Natural killer cell treated with Interleukin-12 subunit alpha and Interleukin-12 subunit beta and Interleukin-15 and Interleukin-18, amount 100 ng/mL, for 72 hours (primary cell): ENCODE data around the gene BICD1. TPM values are rescaled to one million over a fixed set of nuclear protein-coding genes. Genes with fewer than 3 reads are reported as not detected.

Experiments used
- ATAC-seq, 2 donors: fragments of 150-1000 bp; cut with Tn5 transposase in 1 of 2; sonication (Bioruptor Pico), chemical (Tn5 transposase) in 1 of 2; 2 replicates each; pipeline ENCODE4 v1.10.0; 2021
- DNase-seq: peaks from one replicate; pipeline ENCODE4 v3.0.0; 2022; ENCODE audit warnings: low spot score
- H3K27ac Mint-ChIP-seq, 2 donors: 1 replicate in 1 of 2; 2 replicates in 1 of 2; pipeline ENCODE4 v1.8.0; 2022; ENCODE audit warnings: mixed read lengths in 2 of 2, mild to moderate bottlenecking in 1 of 2, moderate library complexity in 1 of 2
- H3K27me3 Mint-ChIP-seq, 2 donors: 1 replicate in 1 of 2; 2 replicates in 1 of 2; pipeline ENCODE4 v1.8.0; 2022; ENCODE audit warnings: mixed read lengths in 2 of 2
- H3K36me3 Mint-ChIP-seq: one replicate; pipeline ENCODE4 v1.8.0; 2022; ENCODE audit warnings: mixed read lengths
- H3K4me1 Mint-ChIP-seq, 2 donors: 1 replicate in 1 of 2; 2 replicates in 1 of 2; pipeline ENCODE4 v1.8.0; 2022; ENCODE audit warnings: low read depth in 2 of 2, mixed read lengths in 2 of 2, mild to moderate bottlenecking in 1 of 2
- H3K4me3 Mint-ChIP-seq: one replicate; pipeline ENCODE4 v1.8.0; 2022; ENCODE audit warnings: mixed read lengths
- H3K9me3 Mint-ChIP-seq: 2 replicates; pipeline ENCODE4 v1.8.0; 2022; ENCODE audit warnings: mixed read lengths
- total RNA-seq, 2 donors: library from RNA; stranded (reverse); gene quantifications; one replicate each; pipeline ENCODE4 v1.2.3, GENCODE V29; 2022

BICD1 gene
- total RNA-seq, 2 donors from 2014 or later, result 16.6 to 34.4 TPM

DNA sequence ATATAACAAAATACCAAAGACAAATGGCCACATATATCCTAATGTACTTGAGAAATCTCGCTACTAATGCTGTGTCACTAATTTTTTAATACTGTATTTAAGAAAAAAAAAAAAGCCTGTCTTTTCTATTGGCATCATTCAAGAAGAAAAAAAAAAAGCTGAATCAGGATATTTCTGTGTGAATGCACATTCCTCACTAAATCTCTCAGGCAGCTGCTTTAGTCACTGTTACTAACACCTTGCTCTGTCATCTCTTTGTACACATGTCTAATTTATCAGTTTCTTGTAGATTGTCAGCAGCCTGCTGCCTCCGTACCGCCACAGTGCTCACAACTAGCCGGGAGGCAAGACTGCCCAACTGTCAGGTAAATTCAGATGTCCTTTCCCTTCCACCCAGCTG, 260.7 kb downstream of the BICD1 start:
- no peaks in the 10 kb centered on the region for H3K9me3 Mint-ChIP-seq
- no peaks in the 10 kb centered on the region for H3K4me1 Mint-ChIP-seq
- no peaks in the 10 kb centered on the region for H3K27me3 Mint-ChIP-seq
- ATAC-seq, result no peak
- H3K4me3 Mint-ChIP-seq, result no peak overlapping the region
- H3K27ac Mint-ChIP-seq, result no peak overlapping the region
- no peak for DNase-seq
- H3K36me3 Mint-ChIP-seq, result no peaks in the 10 kb centered on the region

DNA sequence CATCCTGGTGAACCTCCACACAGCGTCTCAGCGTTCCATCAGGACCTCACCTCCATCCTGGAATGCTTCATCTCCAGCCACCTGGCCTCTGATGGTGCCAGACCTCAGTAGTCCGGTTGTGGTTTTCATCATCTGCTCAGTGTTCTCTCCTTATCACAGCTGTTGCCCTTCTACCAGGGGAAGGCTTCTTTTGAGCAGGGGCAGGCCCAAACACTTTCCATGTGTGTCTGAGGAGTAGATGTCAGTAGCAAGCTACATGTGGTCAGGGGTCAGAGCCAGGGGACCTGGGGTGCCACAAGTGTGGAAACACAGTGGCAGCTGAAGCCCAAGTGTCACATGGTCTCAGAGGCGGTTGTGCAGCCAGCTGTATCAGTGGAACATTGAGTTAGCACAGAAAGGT, 262.6 kb downstream of the BICD1 start:
- ATAC-seq (peak in 1 of 2 donors; percentile 43), DNase-seq (no peak)
- no peaks in the 10 kb centered on the region for H3K27me3 Mint-ChIP-seq
- no peaks in the 10 kb centered on the region for H3K36me3 Mint-ChIP-seq
- no peak overlapping the region for H3K27ac Mint-ChIP-seq
- H3K4me3 Mint-ChIP-seq, result no peak overlapping the region
- H3K4me1 Mint-ChIP-seq, result no peaks in the 10 kb centered on the region
- H3K9me3 Mint-ChIP-seq, result no peaks in the 10 kb centered on the region

DNA sequence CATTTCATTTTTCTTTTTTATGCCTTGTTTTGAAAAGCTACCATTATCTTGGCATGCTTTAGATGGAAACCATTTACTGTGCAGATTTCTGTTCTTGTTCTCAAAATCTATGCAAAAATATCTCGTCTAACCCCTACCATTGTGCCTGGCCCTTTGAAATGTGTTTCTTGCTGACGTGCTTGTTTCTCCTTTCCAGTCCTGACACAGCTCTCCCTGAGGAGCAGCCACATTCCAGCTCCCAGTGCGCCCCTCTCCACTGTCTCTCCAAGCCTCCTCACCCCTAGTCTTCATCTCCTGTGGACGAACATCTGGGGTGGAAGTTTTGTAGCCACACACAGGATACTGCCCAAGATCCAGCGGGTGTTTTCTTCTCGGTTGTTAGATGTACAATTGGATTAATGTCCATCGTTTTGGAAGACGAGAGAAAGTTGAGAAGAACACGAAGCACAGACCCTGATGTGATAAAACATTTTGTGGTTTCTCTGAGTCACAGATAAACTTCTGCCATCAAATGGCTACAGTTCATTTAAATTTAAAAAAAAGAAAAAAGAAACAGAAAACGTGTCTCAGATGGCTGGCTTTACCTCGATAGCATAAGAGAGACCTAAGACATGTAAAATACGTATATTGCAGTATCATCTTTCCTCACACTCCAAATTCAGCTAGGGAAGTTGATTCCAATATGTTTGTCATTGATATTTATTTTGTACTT, 270.9 kb downstream of the BICD1 start:
- H3K4me3 Mint-ChIP-seq, result no peak overlapping the region
- H3K36me3 Mint-ChIP-seq, result no peaks in the 10 kb centered on the region
- no peak overlapping the region for H3K27ac Mint-ChIP-seq
- ATAC-seq (no peak), DNase-seq (no peak)
- H3K9me3 Mint-ChIP-seq, result no peaks in the 10 kb centered on the region
- H3K27me3 Mint-ChIP-seq, result peaks cover 0 to 5% of the 10 kb centered on the region in 2 donors
- H3K4me1 Mint-ChIP-seq, result no peaks in the 10 kb centered on the region

DNA sequence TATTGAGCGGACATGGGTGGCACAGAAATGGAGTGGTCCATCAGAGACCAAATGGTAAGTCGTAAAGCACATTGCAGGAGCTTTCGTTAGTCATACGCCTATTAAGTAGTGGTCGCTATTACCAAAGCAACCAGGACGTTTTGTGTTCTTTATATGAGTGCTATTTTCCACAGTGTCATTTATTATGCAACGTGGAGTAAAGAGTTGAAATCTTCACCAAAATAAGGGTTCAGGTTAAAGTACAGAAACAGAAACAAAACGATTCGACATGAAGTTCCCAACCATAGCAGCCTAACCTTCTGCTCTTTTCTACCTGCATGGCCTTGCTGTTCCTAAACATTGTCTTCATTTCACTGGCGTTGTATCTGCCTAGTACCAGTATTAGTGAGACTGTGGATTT, 272.6 kb downstream of the BICD1 start:
- Mint-ChIP-seq H3K27ac (no peak overlapping the region), H3K9me3 (no peaks in the 10 kb centered on the region), H3K4me1 (no peaks in the 10 kb centered on the region), H3K36me3 (no peaks in the 10 kb centered on the region), H3K4me3 (no peak overlapping the region), H3K27me3 (peaks cover 0 to 5% of the 10 kb centered on the region in 2 donors)
- ATAC-seq, result no peak
- DNase-seq, result no peak

DNA sequence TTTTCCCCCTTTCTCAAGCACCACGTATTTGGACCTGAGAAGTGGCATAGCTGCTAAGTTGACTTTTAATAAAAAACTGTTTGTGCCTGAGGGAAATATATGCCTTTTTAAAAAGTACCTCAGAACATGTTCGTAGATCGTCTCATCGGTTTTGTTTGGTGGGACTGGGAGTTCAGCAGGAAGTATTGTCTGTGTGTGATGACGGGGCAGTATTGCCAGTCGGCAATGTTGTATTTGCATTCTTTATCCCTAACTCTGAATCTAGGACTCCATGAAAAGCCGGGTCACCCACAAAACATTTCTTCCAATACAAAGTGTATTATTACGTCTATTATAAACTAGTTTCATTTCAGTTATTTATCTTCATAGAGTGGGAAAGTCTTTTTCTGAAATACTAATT, 273.0 kb downstream of the BICD1 start:
- no peak overlapping the region for H3K27ac Mint-ChIP-seq
- H3K36me3 Mint-ChIP-seq, result no peaks in the 10 kb centered on the region
- no peaks in the 10 kb centered on the region for H3K9me3 Mint-ChIP-seq
- H3K4me3 Mint-ChIP-seq, result no peak overlapping the region
- peaks cover 4 to 5% of the 10 kb centered on the region in 2 donors for H3K27me3 Mint-ChIP-seq
- no peak for DNase-seq
- no peaks in the 10 kb centered on the region for H3K4me1 Mint-ChIP-seq
- no peak for ATAC-seq

DNA sequence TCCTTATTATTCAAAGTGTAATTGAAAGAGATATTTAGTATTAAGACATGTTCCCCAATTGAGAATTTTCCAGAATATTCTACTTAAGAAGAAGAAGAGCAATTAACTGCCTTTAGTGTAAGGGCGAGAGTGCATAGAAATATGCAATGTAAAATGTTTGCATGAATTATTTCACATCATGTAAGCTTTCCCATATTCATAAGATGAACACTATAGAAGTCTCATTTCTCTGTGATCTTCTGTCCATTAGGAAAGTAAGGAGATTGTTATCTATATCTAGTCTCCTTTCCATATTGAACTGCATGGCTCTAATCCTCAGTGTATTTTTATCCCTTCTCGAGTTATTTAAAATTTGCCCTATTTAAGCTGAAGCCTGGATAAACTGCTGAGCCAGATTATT, 275.6 kb downstream of the BICD1 start:
- Mint-ChIP-seq H3K9me3 (no peaks in the 10 kb centered on the region), H3K27ac (no peak overlapping the region), H3K36me3 (no peaks in the 10 kb centered on the region), H3K27me3 (peaks cover 5 to 7% of the 10 kb centered on the region in 2 donors), H3K4me3 (no peak overlapping the region), H3K4me1 (no peaks in the 10 kb centered on the region)
- ATAC-seq (no peak), DNase-seq (no peak)

DNA sequence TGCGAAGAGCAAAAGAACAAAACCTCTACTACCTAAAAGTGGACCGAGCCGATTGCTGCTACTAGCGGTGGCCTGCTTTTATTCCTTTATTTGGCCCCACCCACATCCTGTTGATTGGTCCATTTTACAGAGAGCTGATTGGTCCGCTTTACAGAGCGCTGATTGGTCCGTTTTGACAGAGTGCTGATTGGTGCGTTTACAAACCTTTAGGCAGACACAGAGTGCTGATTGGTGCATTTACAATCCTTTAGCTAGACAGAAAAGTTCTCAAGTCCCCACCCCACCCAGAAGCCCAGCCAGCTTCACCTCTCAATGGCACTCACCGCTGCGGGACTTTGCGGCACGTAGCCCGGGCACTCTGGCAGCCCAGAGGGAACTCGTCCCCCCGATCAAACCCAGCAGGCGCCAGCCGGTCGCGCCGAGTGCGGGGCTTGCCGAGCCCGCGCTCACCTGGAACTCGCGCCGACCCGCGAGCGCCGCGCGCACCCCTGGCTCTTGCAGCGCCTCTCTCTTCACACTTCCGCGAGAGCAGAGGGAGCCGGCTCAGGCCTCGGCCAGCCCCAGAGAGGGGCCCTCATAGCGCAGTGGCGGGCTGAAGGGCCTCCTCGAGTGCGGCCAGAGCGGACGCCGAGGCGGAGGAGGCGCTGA, 284.0 kb downstream of the BICD1 start:
- peak; percentile 48 to 69 for ATAC-seq
- Mint-ChIP-seq H3K27me3 (peaks cover 2 to 6% of the 10 kb centered on the region in 2 donors), H3K4me3 (peak overlapping the region; percentile 69), H3K27ac (no peak overlapping the region), H3K4me1 (peaks cover 0 to 2% of the 10 kb centered on the region in 2 donors), H3K9me3 (no peaks in the 10 kb centered on the region), H3K36me3 (no peaks in the 10 kb centered on the region)
- DNase-seq, result no peak

DNA sequence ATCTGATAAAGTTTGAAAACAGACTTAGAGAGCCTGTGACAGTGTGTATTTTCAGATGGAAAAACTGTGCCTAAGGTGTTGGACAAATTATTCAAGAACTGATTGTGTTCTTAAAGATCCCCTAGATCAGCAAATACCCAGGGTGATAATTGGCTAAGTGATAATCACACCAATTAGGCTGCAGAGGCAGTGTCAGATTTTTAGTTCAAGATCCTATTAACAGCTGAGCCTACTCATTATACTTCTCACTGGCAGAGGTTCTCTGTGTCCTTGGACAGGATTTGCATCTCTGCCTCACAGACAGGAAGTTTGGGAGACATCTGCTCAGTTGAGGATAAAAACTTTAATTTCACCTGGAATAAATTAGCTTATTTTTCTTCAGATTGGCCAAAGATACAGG, 288.4 kb downstream of the BICD1 start:
- H3K27ac Mint-ChIP-seq, result no peak overlapping the region
- no peaks in the 10 kb centered on the region for H3K36me3 Mint-ChIP-seq
- H3K9me3 Mint-ChIP-seq, result no peaks in the 10 kb centered on the region

DNA sequence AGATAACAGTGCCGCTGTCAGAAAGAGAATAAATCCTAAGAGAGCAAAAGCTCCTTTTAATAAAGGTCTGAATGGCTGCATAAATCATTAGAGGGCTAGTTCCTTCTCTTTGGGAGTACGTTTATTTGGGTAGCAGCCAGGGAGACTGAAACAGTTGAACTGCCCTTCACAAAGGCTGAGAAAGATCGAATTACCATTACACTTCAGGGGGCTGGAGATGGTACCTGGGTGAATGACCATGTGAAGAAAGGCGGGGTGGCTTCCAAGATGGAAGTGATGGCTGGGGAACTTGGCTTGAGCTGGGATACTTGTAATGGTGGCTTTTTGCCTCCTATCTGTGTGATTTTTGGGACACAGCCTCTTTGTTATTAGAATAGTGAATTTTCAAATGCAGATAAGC, 291.0 kb downstream of the BICD1 start:
- Mint-ChIP-seq H3K4me3 (no peak overlapping the region), H3K36me3 (no peaks in the 10 kb centered on the region)

More for the DNA sequence above, 288.4 kb downstream of the BICD1 start:
- H3K4me3 Mint-ChIP-seq, result no peak overlapping the region
- DNase-seq, result no peak
- ATAC-seq, result no peak
- peaks cover 10 to 19% of the 10 kb centered on the region in 2 donors for H3K27me3 Mint-ChIP-seq
- peaks cover 0 to 5% of the 10 kb centered on the region in 2 donors for H3K4me1 Mint-ChIP-seq

DNA sequence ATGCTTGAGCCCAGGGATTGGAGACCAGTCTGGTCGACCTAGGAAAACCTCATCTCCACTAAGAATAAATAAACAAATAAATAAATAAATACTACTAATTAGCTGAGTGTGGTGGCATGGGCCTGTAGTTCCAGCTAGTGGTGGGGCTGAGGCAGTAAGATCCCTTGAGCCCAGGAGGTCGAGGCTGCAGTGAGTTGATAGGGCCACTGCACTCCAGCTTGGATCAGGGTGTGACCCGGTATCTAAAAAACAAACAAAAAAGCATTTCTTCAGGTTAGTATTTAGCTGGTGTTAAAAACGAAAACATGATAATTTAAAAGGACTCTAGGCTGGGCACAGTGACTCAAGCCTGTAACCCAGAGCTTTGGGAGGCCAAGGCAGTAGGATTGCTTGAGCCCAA, 291.5 kb downstream of the BICD1 start:
- no peak overlapping the region for H3K27ac Mint-ChIP-seq
- ATAC-seq (no peak), DNase-seq (no peak)
- no peaks in the 10 kb centered on the region for H3K9me3 Mint-ChIP-seq
- peaks cover 0 to 3% of the 10 kb centered on the region in 2 donors for H3K4me1 Mint-ChIP-seq
- H3K36me3 Mint-ChIP-seq, result no peaks in the 10 kb centered on the region
- H3K27me3 Mint-ChIP-seq, result peaks cover 18 to 33% of the 10 kb centered on the region in 2 donors
- no peak overlapping the region for H3K4me3 Mint-ChIP-seq

More for the DNA sequence above, 291.0 kb downstream of the BICD1 start:
- Mint-ChIP-seq H3K27ac (no peak overlapping the region), H3K9me3 (no peaks in the 10 kb centered on the region), H3K27me3 (peaks cover 18 to 29% of the 10 kb centered on the region in 2 donors), H3K4me1 (peaks cover 0 to 3% of the 10 kb centered on the region in 2 donors)
- no peak for DNase-seq
- ATAC-seq, result no peak

DNA sequence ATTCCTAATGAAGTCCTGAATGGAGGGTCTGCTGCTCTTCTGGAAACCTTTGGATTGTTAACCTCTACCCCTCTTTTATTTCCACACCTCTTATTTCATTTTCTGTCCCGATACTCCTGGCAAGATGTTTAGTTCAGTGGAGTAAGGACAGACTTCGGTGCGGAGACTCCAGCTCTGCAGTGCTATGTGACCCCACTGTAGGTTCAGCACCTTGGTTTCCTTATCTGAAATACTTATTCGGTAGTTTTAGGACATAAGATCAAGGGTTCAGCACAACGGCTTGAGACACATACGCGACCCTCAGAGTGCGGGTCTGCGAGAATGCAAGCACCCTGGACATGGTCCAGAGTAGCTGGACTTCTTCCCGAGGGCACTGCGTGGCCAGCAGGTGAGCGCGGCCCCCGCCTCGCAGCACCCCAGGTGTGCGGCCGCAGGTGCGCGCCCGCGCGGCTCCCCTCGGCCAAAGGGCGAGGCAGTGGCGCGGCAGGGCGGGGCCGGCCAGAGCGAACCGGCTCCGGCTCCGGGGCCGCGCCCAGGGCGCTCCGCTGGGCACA, 292.2 kb downstream of the BICD1 start:
- no peaks in the 10 kb centered on the region for H3K36me3 Mint-ChIP-seq

DNA sequence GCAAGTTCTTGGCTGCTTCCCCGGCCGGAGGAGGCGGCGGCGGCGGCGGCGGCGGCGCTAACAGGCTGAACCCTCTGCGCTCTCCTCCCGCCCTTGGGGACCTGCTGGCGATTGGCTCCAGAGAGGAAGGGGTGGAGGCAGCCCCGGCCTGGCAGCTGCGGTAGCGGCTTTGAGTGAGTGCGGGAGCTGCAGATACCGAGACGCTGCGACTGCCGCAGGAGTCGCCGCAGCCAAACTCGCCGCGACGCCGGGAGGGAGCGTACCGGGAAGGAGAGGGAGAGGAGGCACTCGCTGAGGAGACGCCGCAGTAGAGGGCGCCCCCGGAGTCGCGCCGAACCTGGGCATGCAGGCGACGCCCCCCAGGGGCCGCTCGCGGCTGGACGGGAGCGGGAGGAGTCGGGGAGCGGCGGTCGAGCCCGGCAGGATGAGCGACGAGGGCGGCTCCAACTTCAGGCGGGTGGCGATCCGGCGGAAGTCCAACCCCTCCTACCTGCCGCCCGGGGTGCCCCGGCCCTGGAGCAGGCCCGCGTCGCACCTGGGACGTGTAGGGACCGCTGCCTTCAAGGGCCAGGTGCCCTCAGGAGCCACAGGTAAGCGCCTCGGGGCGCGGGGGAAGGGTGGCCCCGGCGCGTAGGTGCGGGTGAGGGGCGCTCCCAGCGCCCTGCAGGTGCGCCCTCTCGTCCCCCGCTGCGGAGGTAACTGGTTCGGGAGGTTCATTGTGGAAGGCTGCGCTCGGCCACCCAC, 292.9 kb downstream of the BICD1 start, which contains the start of gene FGD4:
Gene FGD4 (plus strand): TSS at position 189 of the 744 bp plus-strand sequence.
- no peaks in the 10 kb centered on the region for H3K36me3 Mint-ChIP-seq
- no peak within 1 kb of the TSS for H3K27ac Mint-ChIP-seq
- peak; percentile 72 for DNase-seq
- peaks cover 0 to 3% of the 10 kb centered on the region in 2 donors for H3K4me1 Mint-ChIP-seq
- peaks cover 20 to 33% of the 10 kb centered on the region in 2 donors for H3K27me3 Mint-ChIP-seq
- peak within 1 kb of the TSS; percentile 86 for H3K4me3 Mint-ChIP-seq
- peak; percentile 93 to 95 for ATAC-seq
- no peaks in the 10 kb centered on the region for H3K9me3 Mint-ChIP-seq

More for the DNA sequence above, 292.2 kb downstream of the BICD1 start:
- ATAC-seq (no peak), DNase-seq (no peak)
- Mint-ChIP-seq H3K27me3 (peaks cover 18 to 33% of the 10 kb centered on the region in 2 donors), H3K4me1 (peaks cover 0 to 3% of the 10 kb centered on the region in 2 donors), H3K27ac (no peak overlapping the region), H3K9me3 (no peaks in the 10 kb centered on the region), H3K4me3 (peak overlapping the region; percentile 86)

DNA sequence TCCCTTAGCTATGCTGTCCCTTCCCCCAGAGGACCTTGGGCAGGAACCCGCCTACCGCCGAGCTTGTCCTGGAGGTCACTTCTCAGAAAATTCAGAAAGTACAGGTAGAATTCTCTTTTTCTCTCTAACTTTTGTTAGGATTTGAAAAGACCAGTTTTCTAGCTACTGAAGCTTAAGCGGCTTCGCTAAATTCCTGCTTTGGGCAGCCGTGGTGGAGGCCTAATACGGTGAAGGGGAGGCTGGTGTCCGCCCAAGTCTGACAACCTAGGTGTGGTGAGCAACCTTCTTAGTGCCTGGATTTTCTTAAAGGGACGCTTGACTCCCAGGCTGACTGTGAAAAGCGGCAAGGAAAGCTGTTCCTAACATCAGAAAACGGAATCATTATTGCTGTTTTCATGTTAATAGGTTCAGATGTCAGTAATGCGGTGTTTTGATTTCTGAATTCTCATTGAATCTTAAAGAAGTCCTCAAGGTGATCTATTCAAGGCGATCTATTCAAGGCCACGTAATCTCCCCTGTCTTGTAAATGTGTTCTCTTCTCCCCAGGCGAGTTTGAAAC, 293.5 kb downstream of the BICD1 start:
- Mint-ChIP-seq H3K4me3 (peak overlapping the region; percentile 39), H3K27me3 (peaks cover 20 to 33% of the 10 kb centered on the region in 2 donors), H3K4me1 (peaks cover 0 to 3% of the 10 kb centered on the region in 2 donors), H3K27ac (no peak overlapping the region), H3K9me3 (no peaks in the 10 kb centered on the region), H3K36me3 (no peaks in the 10 kb centered on the region)
- DNase-seq, result no peak
- no peak for ATAC-seq
